H4 (cell line): Measurements from ENCODE around the gene KCNH6. TPM values are rescaled to one million over a fixed set of nuclear protein-coding genes. Genes with fewer than 3 reads are reported as not detected.

Experiments
- DNase-seq: peaks from one replicate; pipeline ENCODE4 v3.0.0-alpha.2; 2015; ENCODE audit warnings: low spot score
- total RNA-seq: library from RNA; depleted of rRNA; stranded (reverse); fragments of >200 nt; shearing (Covaris generic); gene quantifications from 2 replicates; pipeline ENCODE4 v1.2.3, GENCODE V29; 2014; rRNA removed

KCNH6 gene, protein sequence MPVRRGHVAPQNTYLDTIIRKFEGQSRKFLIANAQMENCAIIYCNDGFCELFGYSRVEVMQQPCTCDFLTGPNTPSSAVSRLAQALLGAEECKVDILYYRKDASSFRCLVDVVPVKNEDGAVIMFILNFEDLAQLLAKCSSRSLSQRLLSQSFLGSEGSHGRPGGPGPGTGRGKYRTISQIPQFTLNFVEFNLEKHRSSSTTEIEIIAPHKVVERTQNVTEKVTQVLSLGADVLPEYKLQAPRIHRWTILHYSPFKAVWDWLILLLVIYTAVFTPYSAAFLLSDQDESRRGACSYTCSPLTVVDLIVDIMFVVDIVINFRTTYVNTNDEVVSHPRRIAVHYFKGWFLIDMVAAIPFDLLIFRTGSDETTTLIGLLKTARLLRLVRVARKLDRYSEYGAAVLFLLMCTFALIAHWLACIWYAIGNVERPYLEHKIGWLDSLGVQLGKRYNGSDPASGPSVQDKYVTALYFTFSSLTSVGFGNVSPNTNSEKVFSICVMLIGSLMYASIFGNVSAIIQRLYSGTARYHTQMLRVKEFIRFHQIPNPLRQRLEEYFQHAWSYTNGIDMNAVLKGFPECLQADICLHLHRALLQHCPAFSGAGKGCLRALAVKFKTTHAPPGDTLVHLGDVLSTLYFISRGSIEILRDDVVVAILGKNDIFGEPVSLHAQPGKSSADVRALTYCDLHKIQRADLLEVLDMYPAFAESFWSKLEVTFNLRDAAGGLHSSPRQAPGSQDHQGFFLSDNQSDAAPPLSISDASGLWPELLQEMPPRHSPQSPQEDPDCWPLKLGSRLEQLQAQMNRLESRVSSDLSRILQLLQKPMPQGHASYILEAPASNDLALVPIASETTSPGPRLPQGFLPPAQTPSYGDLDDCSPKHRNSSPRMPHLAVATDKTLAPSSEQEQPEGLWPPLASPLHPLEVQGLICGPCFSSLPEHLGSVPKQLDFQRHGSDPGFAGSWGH
- total RNA-seq = not detected in 2 replicates

DNA sequence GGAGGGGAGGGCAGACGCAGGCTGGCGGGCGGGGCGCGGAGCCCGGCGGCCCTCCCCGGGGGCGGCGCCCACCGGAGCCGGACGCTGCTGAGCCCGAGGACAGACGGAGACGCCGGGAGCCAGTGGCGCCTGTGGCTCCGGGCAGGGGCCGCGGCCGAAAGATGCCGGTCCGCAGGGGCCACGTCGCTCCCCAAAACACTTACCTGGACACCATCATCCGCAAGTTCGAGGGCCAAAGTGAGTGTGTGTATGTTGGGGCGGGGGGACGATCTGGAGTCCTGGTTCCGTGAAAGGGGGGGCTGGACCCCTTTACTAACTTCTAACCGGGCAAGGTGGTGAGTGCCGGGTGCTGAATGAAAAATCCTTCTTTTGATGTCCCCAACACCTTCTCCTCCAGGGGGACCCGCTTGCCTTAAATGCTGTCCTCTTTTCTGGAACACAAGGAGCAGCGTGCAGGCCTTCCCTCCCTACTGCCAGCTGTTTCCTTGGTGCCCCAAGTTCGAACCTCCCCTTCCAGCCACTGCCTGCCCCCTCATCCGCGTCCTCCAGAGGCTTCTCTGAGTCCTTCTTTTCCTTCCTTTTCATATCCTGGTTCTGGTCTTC is at the start of gene KCNH6:
TSS of gene KCNH6 (plus strand) at position 106 of the 603 bp plus-strand sequence. CDS start at position 162, 56 bp downstream.
- no peak for DNase-seq

DNA sequence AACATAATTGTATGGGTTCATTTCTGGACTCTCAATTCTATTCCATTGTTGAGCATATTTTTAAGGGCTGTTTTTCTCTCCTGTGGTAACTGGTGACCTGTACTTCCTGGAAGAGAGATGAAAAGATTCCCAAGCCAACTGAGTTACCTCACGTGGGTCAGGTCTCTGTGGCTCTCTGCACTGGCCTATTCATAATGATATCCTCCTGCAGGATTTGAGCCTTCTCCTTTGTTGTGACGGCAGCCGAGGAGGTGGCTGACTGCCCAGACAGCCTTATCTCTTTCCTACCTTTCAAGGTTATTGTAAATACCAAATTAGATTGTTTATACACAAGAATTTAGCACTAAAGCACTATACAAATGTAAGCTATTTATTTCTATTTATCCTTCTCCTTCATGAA is 49.0 kb upstream of the KCNH6 start:
- DNase-seq = peak; percentile 53

DNA sequence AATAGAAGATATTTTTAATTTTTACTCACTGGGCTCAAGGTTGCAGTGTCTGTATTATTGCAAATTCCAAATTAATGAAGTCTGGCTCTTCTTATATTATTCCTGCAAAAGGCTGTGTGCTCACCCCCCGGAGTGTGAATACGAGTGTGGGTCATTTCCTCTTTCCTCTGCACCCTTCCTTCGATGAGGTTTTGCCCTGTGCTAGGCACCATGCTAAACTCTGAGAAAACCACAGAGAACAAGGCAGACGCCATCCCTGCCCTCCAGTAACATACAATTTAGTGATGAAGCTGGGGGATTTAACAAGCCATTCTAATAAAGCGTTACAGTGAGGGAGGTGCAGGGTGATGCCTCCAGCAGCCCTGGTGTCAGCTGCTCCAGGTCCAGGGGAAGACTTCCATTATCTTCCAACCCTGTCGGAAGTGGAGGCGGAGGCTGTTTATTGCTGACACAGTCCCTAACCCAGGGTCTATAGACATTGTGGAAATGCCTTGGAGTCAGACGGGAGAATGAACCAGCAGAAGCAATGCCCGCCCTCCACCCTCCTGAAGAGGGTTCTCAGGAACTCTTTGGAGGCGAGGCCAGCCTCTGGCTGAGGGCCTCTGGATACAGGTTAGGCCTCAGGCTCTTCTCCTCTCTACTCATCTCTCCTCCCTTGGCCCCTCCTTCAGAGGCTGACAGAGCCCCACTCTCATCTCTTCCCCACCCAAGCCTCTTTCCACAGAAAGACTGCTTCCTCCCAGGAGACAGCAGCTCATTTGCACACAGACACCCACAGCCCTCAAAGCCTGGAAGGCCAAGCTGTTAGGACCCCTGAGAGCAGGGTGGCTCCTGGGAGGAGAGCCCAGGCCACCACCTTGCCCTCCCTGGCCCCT is 48.3 kb upstream of the KCNH6 start:
- DNase-seq = no peak

DNA sequence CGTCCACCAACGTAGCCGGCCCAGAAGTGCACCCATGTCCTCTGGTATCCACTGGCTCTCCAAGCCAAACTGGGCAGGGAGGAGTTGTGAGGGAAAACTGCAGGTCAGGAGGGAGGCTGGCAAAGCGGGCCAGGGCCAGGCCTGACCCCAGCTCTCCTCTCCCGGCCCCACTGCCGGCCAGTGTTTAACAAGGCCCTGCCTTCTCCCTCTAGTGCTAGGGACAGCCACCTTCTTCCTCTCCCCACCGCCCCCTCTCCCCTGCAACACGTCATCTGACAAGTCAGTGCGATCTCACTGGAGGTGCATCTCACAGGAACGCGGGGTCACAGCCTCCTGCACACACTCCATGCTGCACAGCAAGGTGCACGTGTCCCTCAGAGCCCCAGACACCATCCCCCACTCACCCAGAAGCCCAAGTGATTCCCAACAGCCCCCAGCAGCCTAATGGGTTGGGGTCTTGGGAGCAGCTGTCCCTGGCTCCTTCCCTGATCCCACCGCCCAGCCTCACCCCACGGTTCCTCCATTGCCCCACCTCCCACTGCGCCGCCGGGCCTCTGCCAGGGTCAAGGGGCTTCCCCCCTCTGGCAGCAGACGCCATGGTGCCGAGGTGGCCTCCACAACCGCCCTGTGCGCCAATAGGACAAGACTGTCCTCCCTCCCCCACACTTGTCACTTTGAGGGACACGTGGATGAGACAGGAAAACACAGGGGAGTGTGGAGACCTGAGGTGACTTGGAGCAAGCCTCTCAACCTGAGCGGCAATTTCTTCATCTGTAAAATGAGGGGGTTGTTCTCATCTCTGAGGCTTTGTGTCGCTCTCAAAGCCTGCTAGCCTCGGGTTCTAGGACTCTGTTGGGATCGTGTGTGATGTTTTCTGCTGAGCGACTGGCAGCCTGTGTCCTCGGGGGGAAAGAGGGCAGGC is 47.4 kb upstream of the KCNH6 start:
- DNase-seq = no peak

DNA sequence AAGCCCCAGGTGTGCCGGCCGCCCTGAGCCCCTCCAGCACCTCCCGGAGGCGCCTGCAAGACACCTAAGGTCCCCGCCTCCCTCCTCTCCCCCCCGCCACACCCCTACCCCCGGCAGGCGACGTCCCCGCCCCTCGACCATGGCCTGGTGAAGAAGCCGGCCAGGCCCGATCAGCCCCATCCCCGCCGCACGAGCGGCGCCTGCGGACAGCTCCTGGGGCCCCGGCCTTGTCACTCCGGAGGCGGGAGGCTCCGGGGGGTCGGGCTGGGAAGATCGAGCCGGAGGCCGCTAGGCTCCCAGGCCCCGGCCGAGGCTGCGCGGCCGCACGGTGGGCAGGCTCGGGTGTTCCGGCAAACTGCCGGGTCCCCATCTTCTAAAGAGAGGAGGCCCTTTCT is 46.7 kb upstream of the KCNH6 start:
- no peak for DNase-seq

DNA sequence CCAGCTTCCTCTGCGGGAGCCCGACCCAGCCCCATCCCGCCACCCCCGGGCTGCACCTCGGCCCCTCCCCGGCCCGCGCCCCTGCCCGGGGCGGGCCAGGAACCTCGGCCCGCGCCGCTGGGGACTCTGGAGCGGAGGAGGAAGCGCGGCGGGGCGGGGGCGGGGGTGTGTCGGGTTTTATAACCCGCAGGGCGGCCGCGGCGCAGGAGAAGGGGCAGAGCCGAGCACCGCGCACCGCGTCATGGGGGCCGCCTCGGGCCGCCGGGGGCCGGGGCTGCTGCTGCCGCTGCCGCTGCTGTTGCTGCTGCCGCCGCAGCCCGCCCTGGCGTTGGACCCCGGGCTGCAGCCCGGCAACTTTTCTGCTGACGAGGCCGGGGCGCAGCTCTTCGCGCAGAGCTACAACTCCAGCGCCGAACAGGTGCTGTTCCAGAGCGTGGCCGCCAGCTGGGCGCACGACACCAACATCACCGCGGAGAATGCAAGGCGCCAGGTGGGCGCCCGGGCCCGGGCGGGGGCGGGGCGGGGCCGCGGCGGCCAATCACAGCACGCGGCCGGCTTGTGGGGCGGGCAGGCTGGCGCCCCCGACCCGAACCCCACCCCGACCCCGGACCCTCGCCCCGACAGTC is 46.2 kb upstream of the KCNH6 start, which contains the start of gene ACE:
TSS of gene ACE (plus strand) at position 208 of the 626 bp plus-strand sequence. CDS start at position 242, 34 bp downstream.
- no peak for DNase-seq

DNA sequence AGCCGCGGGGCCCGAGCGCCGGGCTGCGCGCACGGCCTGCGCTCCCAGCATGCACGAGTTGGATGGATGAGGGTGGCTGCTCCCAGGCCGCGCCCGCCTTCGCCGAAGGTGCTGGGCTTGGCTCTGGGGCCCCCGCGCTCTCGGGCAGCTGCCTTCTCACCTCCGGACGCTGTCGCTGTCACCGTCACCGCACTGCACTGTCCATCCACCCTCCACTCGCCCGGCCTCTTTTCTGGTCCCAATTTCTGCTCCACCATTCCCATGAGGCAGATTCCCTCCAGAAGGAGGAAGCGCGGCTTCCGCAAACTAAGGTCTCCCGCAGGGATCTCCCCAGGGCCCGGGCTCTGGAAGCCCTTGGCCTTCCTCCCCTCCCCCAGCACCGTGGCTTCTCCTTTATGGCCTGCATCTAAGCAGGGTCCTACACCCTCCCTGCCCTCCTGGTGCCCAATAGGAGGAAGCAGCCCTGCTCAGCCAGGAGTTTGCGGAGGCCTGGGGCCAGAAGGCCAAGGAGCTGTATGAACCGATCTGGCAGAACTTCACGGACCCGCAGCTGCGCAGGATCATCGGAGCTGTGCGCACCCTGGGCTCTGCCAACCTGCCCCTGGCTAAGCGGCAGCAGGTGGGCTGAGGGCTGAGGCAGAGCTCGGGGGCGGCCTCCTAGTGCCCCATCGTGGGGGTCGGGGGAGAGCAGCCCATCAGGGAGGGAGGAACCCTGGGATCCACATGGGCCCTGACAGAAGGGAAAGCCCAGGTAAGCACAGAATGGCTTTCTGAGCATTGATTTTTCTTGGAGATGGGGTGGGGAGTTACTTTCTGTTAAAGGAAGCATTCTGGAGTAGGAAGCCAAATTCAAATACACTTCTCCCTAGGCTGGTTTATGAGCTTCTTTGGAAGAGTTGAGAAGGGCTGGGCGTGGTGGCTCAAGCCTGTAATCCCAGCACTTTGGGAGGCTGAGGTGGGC is 45.4 kb upstream of the KCNH6 start:
- no peak for DNase-seq

DNA sequence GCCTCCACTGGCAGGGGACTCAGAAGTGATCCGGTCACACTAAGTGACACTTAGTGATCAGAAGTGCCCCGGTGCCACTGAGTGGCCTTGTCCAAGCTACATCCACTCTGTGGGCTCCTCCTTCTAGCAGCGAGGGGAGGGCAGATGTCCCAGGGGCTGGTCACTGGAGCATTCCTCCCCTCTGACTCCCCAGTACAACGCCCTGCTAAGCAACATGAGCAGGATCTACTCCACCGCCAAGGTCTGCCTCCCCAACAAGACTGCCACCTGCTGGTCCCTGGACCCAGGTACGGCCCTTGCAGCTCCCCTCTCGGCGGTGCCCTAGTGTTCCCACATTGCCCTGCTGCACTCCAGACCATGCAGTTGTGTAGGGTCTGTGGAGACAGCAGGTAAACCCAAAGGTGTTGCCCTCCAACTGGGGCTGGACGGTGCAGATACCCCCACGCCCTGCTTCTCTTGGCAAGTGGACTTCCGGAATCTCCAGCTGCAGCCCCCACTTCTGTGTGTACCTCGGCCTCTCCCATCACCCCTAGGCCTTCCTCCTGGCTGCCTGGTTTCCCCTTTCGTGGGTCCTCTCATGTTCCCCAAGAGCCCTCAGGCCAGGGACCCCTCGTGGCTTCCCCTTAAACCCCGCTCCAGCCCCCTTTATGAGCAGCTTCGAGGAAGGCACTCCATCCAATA is 44.2 kb upstream of the KCNH6 start:
- peak; percentile 91 for DNase-seq

DNA sequence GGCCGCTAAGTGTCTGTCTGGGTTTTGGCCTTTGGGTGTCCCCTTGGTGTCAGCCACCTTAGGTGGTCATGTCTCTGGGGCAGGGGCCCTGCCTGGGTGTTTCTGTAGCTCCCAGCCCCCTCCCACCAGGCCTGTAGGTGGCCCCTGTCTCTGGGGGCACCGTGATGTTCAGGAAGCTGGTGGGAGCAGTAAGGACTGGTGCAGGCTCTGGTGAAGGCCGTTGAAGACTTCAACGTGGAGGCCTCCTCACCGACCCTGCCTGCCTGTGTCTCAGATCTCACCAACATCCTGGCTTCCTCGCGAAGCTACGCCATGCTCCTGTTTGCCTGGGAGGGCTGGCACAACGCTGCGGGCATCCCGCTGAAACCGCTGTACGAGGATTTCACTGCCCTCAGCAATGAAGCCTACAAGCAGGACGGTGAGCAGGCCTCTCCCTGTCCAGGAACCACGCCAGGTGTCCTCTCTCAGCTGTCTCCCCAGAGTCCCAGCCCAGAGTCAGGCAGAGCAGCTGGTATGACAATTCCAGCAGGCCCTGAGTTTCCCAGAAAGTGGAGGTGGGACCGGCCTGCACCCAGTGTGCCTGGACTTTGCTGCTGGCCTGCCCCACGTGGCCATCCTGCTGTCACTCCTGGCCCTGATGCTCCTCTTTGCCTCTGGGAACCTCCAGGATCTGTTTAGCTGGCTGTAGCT is 43.5 kb upstream of the KCNH6 start:
- no peak for DNase-seq

DNA sequence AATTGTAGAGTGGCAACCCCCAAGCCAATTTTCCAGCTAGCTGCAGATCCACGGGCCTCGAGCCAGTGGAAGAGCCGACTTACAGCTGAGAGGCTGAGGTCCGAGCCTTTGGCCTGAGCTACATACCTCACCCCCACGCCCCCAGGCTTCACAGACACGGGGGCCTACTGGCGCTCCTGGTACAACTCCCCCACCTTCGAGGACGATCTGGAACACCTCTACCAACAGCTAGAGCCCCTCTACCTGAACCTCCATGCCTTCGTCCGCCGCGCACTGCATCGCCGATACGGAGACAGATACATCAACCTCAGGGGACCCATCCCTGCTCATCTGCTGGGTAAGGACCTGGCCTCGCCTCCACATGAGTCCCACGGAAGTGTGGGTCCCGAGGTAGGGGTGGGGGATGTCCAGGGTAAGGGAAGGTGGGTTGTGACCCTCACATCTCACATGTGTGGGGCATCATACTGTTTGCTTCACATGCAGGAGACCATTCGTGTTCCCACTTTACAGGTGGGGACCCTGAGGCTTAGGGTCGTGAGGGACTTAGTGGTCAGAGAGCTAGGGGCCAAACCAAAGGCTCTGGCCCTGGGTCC is 42.9 kb upstream of the KCNH6 start:
- DNase-seq = no peak

DNA sequence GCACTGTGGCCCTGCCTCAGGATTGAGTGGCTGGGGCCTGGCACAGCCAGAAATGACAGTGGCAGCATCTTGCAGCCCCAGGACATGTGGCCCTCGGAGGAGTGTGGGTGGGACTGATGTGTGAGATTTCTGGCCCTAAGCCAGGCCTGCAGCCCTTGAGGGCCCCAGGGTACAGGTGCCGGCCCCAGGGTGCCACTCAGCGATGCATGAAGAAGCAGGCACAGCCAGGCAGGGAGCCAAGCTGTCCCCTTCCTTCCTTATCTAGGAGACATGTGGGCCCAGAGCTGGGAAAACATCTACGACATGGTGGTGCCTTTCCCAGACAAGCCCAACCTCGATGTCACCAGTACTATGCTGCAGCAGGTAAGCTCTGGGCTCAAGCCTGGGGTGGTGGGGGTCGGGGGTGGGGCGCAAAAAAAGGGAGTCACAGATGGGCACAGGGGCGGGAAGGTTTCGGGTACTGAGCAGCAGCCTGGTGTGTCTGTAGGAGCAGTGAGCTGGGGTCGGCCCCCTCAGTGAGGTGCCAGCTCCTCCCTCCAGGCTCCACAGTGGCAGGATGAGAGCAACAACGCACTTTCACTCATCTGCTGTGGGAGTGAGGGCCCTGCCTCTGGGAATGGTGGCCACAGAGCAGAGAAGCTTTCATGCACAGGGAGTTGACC is 42.2 kb upstream of the KCNH6 start:
- DNase-seq = no peak

DNA sequence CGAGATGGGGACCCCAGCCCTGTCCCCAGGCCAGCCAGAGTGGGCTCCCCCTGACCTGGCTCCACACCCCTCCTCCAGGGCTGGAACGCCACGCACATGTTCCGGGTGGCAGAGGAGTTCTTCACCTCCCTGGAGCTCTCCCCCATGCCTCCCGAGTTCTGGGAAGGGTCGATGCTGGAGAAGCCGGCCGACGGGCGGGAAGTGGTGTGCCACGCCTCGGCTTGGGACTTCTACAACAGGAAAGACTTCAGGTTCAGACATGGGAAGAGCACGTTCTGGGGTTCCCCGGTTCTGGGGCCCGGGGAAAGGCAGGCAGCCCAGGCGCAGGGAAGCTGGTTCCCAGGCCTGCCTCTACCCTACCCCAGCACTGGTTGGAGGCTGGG is 41.7 kb upstream of the KCNH6 start:
- DNase-seq = no peak

DNA sequence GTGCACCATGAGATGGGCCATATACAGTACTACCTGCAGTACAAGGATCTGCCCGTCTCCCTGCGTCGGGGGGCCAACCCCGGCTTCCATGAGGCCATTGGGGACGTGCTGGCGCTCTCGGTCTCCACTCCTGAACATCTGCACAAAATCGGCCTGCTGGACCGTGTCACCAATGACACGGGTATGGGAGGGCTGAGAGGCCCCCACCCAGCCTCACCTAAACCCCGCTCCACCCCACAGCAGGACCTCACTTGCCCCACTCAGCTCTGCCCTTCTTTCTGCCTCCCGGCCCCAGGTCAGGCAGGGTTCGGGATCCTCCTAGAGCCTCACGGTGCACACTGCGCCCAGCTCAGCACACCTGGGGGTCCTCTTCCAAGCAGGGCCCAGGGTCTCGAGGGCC is 40.6 kb upstream of the KCNH6 start:
- no peak for DNase-seq

DNA sequence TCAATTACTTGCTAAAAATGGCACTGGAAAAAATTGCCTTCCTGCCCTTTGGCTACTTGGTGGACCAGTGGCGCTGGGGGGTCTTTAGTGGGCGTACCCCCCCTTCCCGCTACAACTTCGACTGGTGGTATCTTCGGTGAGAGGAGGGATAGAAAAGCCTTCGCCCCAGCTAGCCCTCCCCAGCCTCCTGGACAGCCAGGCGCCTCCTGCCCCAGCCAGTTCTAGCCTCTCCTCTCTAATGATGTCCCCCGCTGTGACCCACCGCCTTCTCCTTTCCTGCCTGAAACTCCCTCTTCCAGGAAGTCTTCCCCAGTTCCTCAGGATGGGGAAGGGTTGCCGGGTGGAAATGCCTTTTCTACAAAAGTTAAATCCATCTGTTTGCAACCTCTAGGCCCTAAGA is 40.1 kb upstream of the KCNH6 start:
- no peak for DNase-seq

DNA sequence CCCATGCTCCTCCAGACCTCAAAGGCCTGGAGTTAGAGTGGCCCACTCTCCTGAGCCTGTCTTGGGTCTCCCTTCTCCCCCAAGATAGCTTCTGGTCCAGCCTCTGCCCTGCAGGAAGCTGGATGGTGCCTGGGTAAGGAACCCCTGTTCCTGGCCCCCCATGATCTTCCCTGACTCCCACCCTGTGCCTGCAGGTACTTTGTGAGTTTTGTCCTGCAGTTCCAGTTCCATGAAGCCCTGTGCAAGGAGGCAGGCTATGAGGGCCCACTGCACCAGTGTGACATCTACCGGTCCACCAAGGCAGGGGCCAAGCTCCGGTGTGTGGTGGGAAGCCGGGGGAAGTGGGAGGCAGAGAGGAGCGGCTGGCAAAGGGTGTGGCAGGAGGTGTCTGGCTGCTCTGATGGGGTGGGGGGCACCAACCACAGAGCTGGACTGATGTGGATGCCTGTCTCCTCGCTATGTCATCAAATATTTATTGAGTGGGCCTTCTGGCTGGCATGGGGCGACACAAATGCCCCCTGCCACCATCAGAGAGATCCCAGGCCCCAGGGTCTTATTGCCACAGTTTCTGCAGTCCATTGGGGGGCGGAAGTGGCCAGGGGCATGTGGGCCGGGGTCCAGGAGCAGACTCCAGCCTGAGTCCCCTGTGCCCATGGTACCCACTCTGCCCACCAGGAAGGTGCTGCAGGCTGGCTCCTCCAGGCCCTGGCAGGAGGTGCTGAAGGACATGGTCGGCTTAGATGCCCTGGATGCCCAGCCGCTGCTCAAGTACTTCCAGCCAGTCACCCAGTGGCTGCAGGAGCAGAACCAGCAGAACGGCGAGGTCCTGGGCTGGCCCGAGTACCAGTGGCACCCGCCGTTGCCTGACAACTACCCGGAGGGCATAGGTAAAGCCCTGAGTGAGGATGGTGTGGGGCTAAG is 39.2 kb upstream of the KCNH6 start:
- DNase-seq = no peak
